Activated CD8-positive, alpha-beta memory T cell treated with anti-CD3 and anti-CD28 coated beads, Interleukin-2, amount 50 U/mL, for 1 hour (primary cell): ENCODE results near the gene ADAMTS3.
"Not testable (repeated sequence)": the region's sequence is repeated elsewhere in the genome, so short reads cannot be mapped to it uniquely, and the experiment has no call there.

Experiments
- DNase-seq: peaks from one replicate; pipeline ENCODE4 v3.0.0-alpha.2; 2020; ENCODE audit errors: extremely low read depth

Gene ADAMTS3

DNA sequence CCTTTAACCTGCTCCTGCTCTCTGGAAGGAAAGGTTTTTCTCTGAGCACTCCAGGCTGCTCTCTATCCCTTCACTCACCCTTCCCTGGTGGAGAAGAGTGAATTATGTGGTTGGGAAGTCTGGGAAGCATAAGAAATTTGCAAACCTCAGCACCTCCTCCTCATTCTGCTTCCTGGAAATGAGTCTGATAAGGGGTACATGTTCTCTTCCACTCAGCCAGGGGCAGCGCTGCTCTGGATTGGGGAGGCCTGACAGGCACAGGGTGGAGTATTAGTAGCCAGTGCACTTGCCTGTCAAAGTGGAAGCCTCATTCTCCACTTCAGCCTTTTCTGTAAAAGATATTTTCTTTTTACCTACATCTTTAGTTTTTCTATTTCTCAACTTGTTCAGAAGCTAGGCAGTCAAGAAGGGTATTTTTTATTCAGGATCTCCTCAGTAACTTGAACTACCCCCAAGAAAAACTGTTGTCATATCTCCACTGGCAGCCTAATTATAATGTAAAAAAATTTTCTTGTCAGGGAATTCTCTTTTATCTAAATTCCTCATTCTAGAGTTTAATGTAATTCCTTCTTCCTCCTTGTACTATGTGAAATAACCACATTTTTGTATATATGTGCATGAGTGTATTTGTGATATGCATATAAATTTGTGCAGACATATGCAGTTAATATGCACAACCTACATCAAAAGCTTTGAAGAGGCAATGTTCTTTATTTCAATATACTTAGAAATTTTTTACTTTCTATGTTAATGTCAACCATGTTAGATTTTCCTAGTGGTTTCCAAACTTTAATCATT lies 15.3 kb downstream of the ADAMTS3 start:
- no peak for DNase-seq

DNA sequence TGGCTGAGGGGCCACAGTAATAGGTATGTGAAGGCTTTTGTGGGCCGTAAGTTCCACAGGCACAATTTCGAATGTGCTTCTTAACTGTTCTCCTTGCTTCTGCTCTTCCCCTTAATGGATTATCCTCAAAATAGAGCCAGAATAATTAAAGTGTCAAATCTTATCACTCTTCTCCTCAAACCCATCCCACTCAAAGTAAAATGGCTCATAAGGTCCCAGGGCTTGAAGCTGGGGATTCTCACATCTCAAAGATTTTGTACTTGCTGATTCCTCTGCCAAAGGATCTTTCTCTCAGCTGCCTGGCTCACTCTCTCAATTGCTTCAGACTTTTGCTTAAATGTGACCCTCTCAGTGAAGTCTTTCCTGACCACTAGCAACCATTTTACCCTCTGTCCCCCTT lies 16.6 kb downstream of the ADAMTS3 start:
- DNase-seq, result no peak

DNA sequence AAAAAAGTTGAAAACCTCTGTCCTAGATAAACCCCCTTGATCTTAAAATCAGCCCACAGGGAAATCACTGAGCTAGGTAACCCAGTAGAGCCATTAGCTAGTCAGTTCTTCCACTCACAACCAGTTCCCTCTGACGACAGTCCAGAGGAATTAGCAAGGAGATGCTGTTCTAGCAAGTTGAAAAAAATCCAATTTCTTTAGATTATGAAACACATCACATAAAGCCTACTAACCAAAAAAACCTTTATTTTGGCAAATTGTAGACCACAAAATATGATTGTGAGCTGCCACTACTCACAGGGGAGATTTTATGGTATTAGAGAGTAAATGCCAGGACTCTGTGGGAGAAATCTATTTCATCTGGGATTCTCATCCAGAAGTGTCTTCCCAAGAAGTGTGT lies 22.6 kb downstream of the ADAMTS3 start:
- no peak for DNase-seq

DNA sequence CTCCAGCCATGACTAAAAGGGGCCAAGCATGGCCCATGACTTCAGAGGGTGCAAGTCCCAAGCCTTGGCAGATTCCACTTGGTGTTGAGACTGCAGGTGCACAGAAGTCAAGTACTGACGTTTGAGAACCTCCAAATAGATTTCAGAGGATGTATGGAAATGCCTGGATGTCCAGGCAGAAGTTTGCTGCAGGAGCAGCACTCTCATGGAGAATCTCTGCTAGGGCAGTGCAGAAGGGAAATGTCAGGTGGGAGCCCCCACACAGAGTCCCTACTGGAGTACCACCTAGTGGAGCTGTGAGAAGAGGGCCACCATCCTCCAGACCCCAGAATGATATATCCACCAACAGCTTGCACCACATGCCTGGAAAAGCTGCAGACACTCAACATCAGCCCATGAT lies 28.3 kb downstream of the ADAMTS3 start:
- not testable (repeated sequence) for DNase-seq

DNA sequence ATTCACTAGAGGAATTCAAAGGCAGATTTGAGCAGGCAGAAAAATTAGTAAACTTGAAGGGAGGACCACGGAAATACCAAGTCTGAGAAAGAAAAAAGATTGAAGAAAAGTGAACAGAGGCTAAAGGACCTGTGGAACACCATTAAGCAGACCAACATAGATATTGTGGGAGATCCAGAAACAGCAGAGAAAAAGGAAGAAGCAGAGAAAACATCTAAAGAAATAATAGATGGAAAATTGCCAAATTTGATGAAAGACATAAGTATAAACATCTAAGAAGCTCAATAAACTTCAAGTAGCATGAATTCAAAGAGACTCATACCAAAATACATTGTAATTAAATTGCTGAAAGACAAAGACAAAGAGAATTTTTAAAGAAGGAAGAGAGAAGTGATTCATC lies 31.0 kb downstream of the ADAMTS3 start:
- no peak for DNase-seq

DNA sequence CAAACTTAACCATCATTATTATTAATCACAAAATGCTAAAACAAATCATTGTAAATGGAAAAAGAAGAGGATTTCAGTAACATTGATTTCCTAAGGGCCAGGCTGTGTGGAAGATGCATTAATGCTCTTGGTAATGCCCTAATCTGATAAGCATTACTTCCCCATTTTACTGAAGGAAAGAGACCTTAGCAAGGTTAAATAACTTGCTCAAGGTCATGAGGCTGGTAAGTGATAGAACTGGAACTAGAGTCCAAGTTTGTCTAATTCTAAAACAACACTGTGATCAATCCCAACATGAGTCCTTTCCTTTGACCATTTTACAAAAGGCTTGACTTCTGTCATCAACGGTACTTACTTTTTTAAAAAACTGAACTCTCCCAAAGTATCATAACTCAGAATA lies 32.6 kb downstream of the ADAMTS3 start:
- no peak for DNase-seq

DNA sequence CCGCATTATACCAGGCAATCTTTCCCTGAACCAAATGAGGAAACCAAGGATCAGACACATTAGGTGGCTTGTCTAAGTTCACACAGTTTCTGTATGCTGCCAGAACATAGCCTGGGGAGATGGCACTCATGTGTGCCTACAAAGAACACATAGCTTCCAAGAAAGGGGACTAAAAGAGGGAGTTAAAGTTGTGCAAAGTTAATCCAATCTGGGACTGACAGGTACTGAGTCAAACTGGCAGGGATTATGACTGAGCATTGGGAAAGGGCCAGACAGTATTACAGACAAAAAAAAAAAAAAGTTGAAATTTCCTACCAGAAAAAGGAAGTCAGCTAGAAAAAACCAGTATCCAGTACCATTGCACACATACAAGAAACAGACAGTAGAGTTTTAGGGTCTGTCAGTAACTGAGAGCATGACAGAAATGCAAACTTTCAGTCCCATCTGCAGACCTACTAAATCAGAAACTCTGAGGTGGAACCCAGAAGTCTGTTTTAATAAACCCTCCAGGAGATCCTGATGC lies 37.2 kb downstream of the ADAMTS3 start:
- DNase-seq, result no peak

DNA sequence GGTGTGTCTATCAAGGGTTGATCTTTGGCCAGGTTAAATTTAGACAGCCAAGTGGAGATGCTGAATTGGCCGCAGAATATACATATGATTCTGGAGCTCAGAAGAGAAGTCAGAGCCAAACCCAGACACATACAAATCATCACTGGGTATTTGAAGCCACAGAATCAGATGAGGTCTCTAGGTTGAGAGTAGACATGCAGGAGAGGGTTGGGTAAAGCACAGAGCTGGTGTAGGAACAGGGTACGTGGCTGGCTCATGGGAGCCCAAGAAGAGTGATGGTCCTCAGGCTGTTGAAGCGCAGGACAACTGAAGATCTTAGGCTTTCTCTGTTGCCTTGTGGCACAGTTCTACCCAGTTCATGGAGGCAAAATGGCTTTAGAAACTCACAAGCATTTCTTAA lies 37.7 kb downstream of the ADAMTS3 start:
- no peak for DNase-seq

DNA sequence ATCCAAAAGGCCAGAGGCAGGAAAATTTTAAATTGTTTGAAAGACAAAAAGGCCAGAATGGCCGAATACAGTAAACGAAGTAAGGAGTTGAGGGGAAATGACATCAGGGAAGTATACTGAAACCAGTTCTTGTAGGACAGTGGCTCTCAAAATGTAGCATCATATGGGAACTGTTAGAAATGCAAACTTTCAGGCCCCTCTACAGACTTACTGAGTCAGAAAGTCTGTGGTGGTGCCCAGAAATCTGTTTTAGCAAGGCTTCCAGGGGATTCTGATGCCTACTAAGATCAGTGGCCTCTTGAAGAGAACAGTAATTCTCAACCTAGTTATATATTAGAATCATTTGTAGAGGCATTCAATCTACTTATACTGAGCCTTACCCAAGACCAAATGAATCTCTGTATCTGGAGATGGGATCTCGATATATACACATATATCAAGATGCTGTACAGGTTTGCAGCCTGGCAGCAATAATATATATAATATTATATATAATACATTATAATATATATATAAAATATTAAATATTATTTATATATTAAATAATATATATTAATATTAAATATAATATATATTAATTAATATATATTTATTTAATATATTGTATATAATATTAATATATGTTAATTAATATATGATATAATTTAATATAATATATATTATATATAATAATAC lies 39.7 kb downstream of the ADAMTS3 start:
- DNase-seq, result no peak

DNA sequence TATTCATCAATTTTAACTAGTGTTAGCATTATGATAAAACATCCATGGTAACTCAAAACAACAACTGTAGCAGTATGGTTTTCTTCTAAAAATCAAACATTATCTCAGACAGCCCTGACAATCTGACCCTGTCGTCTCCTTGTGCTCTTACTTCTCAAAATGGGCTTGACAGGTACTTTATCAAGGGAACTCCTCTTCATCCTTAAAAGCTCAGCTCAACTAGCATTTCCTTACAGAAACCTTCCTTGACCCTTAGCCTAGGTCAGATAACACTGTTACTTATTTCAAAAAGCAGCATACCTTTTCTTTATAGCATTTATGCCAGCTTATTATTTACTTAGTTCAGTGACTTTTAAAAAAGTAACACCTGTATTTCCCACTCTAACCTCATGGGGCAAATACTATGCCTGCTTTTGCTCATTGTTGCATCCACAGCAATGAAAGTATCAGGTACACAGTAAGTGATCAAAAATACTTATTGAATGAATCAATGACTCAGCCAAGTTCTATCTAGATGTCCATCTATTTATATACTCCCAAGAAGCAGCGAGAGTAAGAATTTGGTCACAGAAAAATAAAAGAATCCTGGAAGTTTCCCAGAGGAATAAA lies 41.9 kb downstream of the ADAMTS3 start:
- DNase-seq, result no peak

DNA sequence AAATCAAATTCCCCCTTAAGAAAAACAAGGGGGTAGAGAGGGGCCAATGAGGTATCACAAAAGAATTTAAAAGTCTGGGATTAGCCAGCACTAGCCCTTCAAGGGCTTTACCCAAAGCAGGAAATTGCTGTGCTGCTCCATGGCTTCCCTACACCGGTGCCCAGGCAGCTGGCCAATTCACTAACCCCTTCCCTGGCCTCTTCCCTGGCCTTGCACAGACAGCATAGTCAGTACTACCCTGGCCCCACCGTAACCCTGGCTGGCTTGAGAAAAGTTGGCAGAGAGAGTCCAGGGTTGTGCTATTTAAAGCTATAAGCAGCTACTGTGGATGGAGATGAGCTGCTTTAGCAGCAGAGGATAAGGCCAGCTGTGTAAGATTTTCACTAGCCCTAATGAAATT lies 43.1 kb downstream of the ADAMTS3 start:
- no peak for DNase-seq

DNA sequence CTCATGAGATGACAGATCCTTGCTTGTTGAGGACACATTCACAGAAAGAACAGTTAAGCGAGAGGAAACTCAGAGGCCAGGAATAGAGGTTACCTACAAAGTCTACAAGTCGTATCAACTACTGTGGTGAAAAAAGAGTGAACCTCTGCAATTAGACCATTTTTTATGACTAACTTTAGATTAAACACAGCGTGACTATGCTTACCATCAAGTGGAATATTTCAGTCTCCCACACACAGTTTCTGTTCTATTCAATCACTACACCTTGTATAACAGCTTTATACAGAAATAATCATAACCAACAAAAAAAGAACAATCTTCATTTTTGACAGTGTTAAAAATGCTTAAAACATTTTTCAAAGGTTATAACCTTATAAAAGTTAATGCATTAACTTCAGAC lies 46.6 kb downstream of the ADAMTS3 start:
- DNase-seq, result no peak

DNA sequence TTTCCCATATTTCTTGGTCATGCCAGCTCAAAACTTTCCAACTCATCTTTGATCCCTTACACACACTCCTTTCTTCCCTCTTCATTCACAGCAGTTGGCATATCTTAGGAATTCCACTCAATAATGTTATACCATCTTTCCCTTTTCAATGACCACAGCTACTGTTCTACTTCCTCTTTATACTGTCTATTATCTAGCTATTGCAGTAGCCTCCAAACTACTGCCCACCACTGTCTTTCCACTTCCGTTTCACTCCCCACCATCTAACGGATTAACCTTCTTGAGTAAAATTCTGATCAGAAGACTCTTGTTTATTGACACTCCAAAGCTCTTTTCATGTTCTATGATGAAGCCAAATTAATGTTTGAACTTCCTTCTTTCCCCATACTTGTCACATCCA lies 55.8 kb downstream of the ADAMTS3 start:
- no peak for DNase-seq

DNA sequence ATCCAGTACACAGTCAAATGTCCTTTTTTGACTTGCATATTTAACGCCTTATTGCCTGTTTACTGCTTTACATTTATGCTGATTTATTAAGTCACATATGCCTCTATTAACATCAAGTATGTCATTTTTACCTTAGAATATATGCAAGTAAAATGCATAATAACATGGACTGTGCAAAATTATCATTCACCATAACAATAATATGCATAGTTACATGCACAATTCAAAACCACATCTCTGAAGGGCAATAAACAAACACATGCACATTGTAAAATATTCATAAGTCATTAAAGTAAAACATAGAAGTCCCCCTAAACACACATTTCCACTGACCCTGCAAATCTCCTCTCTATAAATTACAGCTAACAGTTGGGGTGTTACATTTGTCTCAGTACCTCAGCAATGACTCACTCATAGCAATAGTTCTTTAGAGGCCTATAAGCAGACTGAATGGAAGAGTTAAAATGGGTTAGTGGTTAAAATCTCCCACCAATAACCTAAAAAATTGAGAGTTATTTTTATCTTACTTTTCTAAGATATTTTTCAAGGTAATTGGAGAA lies 61.1 kb downstream of the ADAMTS3 start:
- no peak for DNase-seq

DNA sequence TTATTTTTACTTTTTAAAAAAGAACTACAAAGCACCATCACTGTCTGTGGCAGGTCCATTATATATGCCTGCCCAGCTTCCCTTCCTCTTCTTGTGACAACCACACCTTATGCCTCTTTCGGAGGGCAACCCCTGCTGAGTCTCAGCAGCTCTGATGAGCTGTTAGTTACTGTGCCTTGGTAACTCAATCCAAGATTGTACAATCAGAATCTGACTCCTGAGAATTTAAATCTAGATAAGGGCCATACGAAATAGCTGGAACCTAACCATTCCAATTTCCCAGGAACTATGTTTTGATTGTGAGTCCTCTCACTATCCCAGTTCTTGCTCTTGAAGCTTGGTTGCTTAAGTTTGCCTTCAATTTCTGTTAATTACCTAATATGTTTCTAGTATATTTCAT lies 61.9 kb downstream of the ADAMTS3 start:
- no peak for DNase-seq

DNA sequence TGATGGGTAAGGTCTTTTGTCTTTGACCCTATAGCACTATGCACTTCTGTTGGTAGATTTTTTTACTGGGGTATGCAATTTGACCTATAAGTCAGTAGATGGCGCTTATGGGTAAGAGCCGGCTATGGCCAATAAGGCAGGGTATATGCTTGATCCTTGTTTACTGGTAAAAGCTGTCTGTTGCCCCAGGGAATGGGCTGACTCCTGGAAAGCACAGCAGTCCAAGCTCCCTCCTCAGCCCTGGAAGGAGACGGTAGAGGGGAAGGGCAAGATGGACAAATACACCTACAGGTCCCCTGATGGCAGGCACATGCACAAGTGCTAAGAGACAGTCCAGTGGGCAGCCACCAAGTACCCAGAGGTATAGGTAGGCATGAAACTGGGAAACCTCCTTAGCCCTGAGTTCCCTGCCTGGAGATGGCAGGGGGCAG lies 63.7 kb downstream of the ADAMTS3 start:
- no peak for DNase-seq

DNA sequence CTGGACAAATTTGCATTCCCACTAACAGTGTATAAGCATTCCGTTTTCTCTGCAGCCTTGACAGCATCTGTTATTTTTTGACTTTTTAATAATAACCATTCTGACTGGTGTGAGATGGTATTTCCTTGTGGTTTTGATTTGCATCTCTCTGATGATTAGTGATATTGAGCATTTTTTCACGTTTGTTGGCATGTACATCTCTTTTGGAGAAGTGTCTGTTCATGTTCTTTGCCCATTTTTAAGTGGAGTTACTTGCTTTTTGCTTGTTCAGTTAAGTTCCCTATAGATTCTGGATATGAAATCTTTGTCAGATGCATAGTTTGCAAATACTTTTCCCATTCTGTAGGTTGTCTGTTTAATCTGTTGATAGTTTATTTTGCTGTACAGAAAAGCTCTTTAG lies 68.8 kb downstream of the ADAMTS3 start:
- DNase-seq, result no peak

DNA sequence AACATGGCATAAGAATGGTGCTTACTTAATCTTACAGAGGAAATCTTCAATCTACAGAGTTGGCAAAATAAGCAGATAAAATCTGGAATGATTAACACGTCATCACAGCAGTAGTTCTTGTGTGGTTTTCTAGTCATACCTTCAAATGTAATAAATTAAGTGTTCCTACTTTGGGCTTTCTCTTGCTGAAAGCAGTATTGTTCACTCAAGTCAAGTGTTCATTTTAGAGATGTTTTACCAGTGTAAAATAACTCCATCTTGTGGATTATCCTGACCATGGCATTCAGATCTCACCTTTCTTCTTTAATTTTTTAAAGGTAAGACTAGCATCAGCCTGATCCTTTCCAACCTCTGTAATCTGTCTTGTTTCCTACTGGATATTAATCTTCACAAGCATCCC lies 72.9 kb downstream of the ADAMTS3 start:
- no peak for DNase-seq

DNA sequence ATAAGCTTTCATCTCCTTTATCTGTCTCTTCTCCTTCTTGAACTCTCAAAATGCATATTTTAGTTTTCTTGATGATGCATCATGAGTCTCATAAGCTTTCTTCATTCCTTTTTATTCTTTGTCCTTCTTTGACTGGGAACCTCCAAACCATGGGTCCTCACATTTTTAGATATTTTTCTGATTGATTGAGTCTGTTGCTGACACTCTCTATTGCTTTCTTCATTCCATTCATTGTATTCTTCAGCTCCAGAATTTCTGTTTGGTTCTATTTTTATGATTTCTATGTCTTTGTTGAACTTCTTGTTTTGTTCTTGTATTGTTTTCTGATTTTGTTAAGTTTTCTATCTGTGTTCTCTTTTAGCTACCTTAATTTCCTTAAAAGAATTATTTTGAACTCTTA lies 74.9 kb downstream of the ADAMTS3 start:
- no peak for DNase-seq

DNA sequence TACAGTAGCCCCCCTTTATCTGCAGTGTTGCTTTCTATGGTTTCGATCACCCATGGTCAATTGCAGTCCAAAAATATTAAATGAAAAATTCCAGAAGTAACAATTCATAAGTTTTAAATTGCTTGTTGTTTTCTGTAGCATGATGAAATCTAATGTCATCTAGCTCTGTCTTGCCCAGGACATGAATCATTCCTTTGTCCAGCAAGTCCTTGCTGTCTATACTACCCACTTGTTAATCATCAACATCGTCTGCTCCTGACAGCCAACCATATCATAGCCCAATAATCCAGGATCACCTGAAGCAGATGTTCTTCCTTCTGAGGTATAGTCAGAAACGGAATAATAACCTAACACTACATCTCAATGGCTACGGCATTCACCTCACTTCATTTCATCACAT lies 79.8 kb downstream of the ADAMTS3 start:
- no peak for DNase-seq

DNA sequence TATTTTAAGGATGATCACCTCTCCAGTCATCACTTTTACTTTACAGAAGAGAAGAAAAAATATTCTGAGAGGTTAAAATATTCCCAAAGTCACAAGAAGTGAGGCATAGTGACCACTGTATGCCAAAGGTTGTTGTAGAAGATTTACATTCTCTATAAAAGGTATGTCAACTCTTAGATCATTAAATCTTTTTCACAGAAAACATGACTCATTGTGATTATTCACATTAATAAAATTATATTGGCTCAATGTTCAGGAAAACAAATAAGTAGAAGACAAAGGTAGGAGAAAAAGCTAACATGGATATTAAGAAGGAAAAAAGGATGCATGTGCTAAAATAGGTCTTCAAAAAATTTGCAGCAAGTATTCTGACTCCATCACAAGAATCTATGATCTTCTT lies 82.0 kb downstream of the ADAMTS3 start:
- no peak for DNase-seq

DNA sequence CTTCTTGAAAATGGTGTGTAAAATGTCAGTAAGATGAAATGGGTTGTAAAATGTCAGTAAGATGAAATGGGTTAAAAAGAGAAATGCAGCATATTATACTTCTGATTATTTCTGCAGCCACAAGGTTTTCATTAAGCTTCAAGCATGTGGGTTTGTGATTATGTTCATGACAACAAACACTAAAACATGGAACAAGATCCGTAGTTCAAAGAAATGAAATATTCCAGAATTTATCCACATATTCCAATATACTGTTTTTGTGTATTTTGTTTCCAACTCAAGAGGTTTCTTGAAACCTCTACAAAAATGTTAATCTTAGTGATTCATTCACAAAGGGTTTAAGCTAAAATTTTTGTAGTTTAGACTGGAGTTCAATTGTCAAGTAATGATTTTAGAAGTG lies 84.0 kb downstream of the ADAMTS3 start:
- DNase-seq, result no peak
